ENCODE data around the gene DPP4. TPM values are rescaled to one million over a fixed set of nuclear protein-coding genes. Genes with fewer than 3 reads are reported as not detected.

DPP4 gene
- total and polyA plus RNA-seq, 2 experiments from 2014 or later = 1.5 to 2.8 TPM

DNA sequence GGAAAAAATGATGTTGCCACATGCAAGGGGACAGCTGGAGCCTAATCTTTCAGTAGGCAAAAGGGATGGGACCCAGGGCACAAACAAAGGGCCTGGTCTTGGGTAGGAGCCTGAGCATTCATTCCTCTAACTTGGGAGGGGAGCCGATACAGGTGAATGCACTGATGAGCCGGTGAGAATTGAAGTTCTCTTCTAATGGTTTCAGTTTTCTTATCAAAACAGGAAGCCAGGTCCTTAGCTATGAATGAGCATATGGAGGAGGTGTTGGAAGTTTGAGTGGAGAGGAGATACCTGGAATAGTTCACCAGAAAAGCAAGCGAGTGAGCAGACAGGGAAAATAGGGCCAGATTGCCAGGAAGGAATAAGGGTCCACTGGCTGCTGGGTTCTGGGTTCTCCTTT lies 10.1 kb downstream of the DPP4 start:
- no peak for ATAC-seq
- no peaks in the 10 kb centered on the region for H3F3A ChIP-seq (replicated peaks; ENCODE audit: low read depth)
- H3K4me3 ChIP-seq = no peak overlapping the region
- no peaks in the 10 kb centered on the region for H3K4me1 ChIP-seq (ENCODE audit: insufficient read depth)
- H2AFZ ChIP-seq = no peak overlapping the region
- Mint-ChIP-seq H3K27me3 (ENCODE audit: insufficient read depth, low read depth, poor library complexity) (no peaks in the 10 kb centered on the region), H3K4me1 (peaks cover 10% of the 10 kb centered on the region), H3K4me3 (no peak overlapping the region), H3K9me3 (no peaks in the 10 kb centered on the region), H3K36me3 (ENCODE audit: low read depth) (peaks cover 5% of the 10 kb centered on the region; the same call in 1 of the 3 replicates), H3K27ac (no peak overlapping the region; the same call in 1 of the 2 replicates)
- no peak for DNase-seq (ENCODE audit: low spot score)
- H3K79me2 ChIP-seq (replicated peaks; ENCODE audit: insufficient read depth) = no peaks in the 10 kb centered on the region
- H3K27ac ChIP-seq (ENCODE audit: low read depth) = no peak overlapping the region
- H3K4me2 ChIP-seq = no peak overlapping the region
- no peak for TF ChIP-seq CREB1 (CRISPR knock-in tag; IDR thresholded peaks at IDR 0.05; ENCODE audit: low read depth)
- no peaks in the 10 kb centered on the region for H3K27me3 ChIP-seq (ENCODE audit: insufficient read depth)
- H4K20me1 ChIP-seq (replicated peaks; ENCODE audit: insufficient read depth) = no peaks in the 10 kb centered on the region
- H3K36me3 ChIP-seq (ENCODE audit: insufficient read depth) = no peaks in the 10 kb centered on the region
- no peaks in the 10 kb centered on the region; the same call in 1 of the 2 replicates for H3K9me2 ChIP-seq (ENCODE audit: insufficient read depth)

DNA sequence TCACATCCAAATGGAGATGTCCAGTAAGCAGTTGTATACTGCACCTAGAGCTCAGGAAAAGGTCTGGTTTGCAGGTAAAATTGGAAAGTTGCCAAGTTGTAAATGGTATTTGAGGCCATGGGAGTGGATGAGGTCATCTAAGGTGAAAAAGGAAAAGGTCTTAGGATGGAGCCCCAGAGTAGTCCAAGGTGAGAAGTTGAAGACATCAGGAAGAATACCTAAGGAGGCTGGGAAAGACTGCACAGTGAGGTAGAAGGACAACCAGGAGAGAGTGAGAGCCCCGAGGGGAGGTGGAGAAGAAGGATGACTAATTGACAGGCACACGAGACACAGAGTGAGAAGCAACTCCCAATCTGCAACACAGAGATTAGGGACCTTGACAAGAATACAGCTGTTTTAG lies 10.7 kb downstream of the DPP4 start:
- H3K79me2 ChIP-seq (replicated peaks; ENCODE audit: insufficient read depth) = no peaks in the 10 kb centered on the region
- no peak for DNase-seq (ENCODE audit: low spot score)
- H4K20me1 ChIP-seq (replicated peaks; ENCODE audit: insufficient read depth) = no peaks in the 10 kb centered on the region
- no peaks in the 10 kb centered on the region for H3K4me1 ChIP-seq (ENCODE audit: insufficient read depth)
- H2AFZ ChIP-seq = no peak overlapping the region
- H3K36me3 ChIP-seq (ENCODE audit: insufficient read depth) = no peaks in the 10 kb centered on the region
- ATAC-seq = no peak
- Mint-ChIP-seq H3K9me3 (no peaks in the 10 kb centered on the region), H3K4me3 (no peak overlapping the region), H3K36me3 (ENCODE audit: low read depth) (peaks cover 5% of the 10 kb centered on the region; the same call in 1 of the 3 replicates), H3K27ac (no peak overlapping the region), H3K27me3 (ENCODE audit: insufficient read depth, low read depth, poor library complexity) (no peaks in the 10 kb centered on the region), H3K4me1 (peaks cover 13% of the 10 kb centered on the region)
- H3K27me3 ChIP-seq (ENCODE audit: insufficient read depth) = no peaks in the 10 kb centered on the region
- no peak overlapping the region for H3K27ac ChIP-seq (ENCODE audit: low read depth)
- no peak overlapping the region for H3K4me3 ChIP-seq
- no peaks in the 10 kb centered on the region; the same call in 1 of the 2 replicates for H3K9me2 ChIP-seq (ENCODE audit: insufficient read depth)
- H3K4me2 ChIP-seq = no peak overlapping the region
- no peaks in the 10 kb centered on the region for H3F3A ChIP-seq (replicated peaks; ENCODE audit: low read depth)
- TF ChIP-seq STAT1 (IDR thresholded peaks at IDR 0.05; ENCODE audit: unreplicated experiment) (no peak), JUNB (IDR thresholded peaks at IDR 0.05; ENCODE audit: unreplicated experiment) (no peak), ZNF114 (CRISPR knock-in tag; IDR thresholded peaks at IDR 0.05) (no peak), POLR2AphosphoS5 (IDR thresholded peaks at IDR 0.05; ENCODE audit: low read depth) (no peak), NANOG (IDR thresholded peaks at IDR 0.05; ENCODE audit: borderline replicate concordance) (no peak), EZH2phosphoT487 (IDR thresholded peaks at IDR 0.05; ENCODE audit: unreplicated experiment) (no peak), ZNF331 (CRISPR knock-in tag; IDR thresholded peaks at IDR 0.05; ENCODE audit: low read depth) (no peak), CREB1 (CRISPR knock-in tag; IDR thresholded peaks at IDR 0.05; ENCODE audit: low read depth) (no peak)
- TF ChIP-seq, protein P1, sequence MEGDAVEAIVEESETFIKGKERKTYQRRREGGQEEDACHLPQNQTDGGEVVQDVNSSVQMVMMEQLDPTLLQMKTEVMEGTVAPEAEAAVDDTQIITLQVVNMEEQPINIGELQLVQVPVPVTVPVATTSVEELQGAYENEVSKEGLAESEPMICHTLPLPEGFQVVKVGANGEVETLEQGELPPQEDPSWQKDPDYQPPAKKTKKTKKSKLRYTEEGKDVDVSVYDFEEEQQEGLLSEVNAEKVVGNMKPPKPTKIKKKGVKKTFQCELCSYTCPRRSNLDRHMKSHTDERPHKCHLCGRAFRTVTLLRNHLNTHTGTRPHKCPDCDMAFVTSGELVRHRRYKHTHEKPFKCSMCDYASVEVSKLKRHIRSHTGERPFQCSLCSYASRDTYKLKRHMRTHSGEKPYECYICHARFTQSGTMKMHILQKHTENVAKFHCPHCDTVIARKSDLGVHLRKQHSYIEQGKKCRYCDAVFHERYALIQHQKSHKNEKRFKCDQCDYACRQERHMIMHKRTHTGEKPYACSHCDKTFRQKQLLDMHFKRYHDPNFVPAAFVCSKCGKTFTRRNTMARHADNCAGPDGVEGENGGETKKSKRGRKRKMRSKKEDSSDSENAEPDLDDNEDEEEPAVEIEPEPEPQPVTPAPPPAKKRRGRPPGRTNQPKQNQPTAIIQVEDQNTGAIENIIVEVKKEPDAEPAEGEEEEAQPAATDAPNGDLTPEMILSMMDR (conservative IDR thresholded peaks at IDR 0.05; ENCODE audit: low read depth in 2 of 2) = no peak
- TF ChIP-seq, protein P2, sequence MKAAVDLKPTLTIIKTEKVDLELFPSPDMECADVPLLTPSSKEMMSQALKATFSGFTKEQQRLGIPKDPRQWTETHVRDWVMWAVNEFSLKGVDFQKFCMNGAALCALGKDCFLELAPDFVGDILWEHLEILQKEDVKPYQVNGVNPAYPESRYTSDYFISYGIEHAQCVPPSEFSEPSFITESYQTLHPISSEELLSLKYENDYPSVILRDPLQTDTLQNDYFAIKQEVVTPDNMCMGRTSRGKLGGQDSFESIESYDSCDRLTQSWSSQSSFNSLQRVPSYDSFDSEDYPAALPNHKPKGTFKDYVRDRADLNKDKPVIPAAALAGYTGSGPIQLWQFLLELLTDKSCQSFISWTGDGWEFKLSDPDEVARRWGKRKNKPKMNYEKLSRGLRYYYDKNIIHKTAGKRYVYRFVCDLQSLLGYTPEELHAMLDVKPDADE (IDR thresholded peaks at IDR 0.05) = no peak
- TF ChIP-seq, protein P3, sequence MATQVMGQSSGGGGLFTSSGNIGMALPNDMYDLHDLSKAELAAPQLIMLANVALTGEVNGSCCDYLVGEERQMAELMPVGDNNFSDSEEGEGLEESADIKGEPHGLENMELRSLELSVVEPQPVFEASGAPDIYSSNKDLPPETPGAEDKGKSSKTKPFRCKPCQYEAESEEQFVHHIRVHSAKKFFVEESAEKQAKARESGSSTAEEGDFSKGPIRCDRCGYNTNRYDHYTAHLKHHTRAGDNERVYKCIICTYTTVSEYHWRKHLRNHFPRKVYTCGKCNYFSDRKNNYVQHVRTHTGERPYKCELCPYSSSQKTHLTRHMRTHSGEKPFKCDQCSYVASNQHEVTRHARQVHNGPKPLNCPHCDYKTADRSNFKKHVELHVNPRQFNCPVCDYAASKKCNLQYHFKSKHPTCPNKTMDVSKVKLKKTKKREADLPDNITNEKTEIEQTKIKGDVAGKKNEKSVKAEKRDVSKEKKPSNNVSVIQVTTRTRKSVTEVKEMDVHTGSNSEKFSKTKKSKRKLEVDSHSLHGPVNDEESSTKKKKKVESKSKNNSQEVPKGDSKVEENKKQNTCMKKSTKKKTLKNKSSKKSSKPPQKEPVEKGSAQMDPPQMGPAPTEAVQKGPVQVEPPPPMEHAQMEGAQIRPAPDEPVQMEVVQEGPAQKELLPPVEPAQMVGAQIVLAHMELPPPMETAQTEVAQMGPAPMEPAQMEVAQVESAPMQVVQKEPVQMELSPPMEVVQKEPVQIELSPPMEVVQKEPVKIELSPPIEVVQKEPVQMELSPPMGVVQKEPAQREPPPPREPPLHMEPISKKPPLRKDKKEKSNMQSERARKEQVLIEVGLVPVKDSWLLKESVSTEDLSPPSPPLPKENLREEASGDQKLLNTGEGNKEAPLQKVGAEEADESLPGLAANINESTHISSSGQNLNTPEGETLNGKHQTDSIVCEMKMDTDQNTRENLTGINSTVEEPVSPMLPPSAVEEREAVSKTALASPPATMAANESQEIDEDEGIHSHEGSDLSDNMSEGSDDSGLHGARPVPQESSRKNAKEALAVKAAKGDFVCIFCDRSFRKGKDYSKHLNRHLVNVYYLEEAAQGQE (IDR thresholded peaks at IDR 0.05; ENCODE audit: unreplicated experiment) = no peak

Data from GM23338 (cell line).